ENCODE data around the gene C17orf58. TPM values are rescaled to one million over a fixed set of nuclear protein-coding genes. Genes with fewer than 3 reads are reported as not detected.

The C17orf58 gene
- total and polyA plus RNA-seq, 9 of the 15 experiments (the other 6 are each of a cell fraction or from before 2014, with no cell fraction given), result 8.6 to 37.4 (median 27.6) TPM

GRCh38 chr17:67993153-67993997 is 2.9 kb downstream of the C17orf58 start (continued):
- no peak for TF ChIP-seq CCAR2 (IDR thresholded peaks at IDR 0.05; ENCODE audit: low read depth, low read length)
- no peak for TF ChIP-seq CREB3 (tag; conservative IDR thresholded peaks at IDR 0.05; ENCODE audit: low read depth)
- no peak for TF ChIP-seq FOXJ2 (tag; IDR thresholded peaks at IDR 0.05)
- TF ChIP-seq BCOR (IDR thresholded peaks at IDR 0.05), result no peak
- peak; percentile 62; the same call in 1 of the 2 replicates for TF ChIP-seq ZNF449 (CRISPR knock-in tag; IDR thresholded peaks at IDR 0.05)
- no peak for TF ChIP-seq PTRF (tag; IDR thresholded peaks at IDR 0.05)
- TF ChIP-seq ELF4 (CRISPR knock-in tag; IDR thresholded peaks at IDR 0.05), result no peak
- no peak for TF ChIP-seq ZNF79 (CRISPR knock-in tag; IDR thresholded peaks at IDR 0.05; ENCODE audit: low read depth)
- no peak for TF ChIP-seq ZNF41 (CRISPR knock-in tag; conservative IDR thresholded peaks at IDR 0.05)
- peak; percentile 89 for TF ChIP-seq PHF8 (IDR thresholded peaks at IDR 0.05; ENCODE audit: borderline replicate concordance, low read length)
- TF ChIP-seq ETV1 (tag; conservative IDR thresholded peaks at IDR 0.05; ENCODE audit: low read depth), result no peak
- TF ChIP-seq BRCA1 (IDR thresholded peaks at IDR 0.05), result no peak
- no peak for TF ChIP-seq BRCA1 (CRISPR knock-in tag; IDR thresholded peaks at IDR 0.05)
- no peak for TF ChIP-seq ILF3 (IDR thresholded peaks at IDR 0.05; ENCODE audit: borderline replicate concordance)
- TF ChIP-seq CC2D1A (IDR thresholded peaks at IDR 0.05), result no peak
- no peak for TF ChIP-seq NKRF (IDR thresholded peaks at IDR 0.05; ENCODE audit: borderline replicate concordance)
- TF ChIP-seq SIN3B (IDR thresholded peaks at IDR 0.05; ENCODE audit: low read depth), result peak; percentile 35; the same call in 1 of the 2 replicates
- TF ChIP-seq MEF2A (IDR thresholded peaks at IDR 0.05; ENCODE audit: control insufficient read depth, low read depth, low read length), result no peak
- no peak for TF ChIP-seq ZNF133 (CRISPR knock-in tag; IDR thresholded peaks at IDR 0.05)
- TF ChIP-seq TARDBP (IDR thresholded peaks at IDR 0.05), result no peak; the same call in 1 of the 2 replicates
- TF ChIP-seq CXXC5 (CRISPR knock-in tag; IDR thresholded peaks at IDR 0.05), result peak; percentile 75
- TF ChIP-seq SIN3A (IDR thresholded peaks at IDR 0.05; ENCODE audit: borderline replicate concordance in 2 of 2, control insufficient read depth in 1 of 2, low read depth in 2 of 2, low read length in 2 of 2), result 0 out of 4 replicates have a peak, but pooled peaks of 1 of the 2 experiments have one; percentile 17
- TF ChIP-seq HMGXB4 (CRISPR knock-in tag; IDR thresholded peaks at IDR 0.05), result no peak
